Stimulated activated naive CD8-positive, alpha-beta T cell treated with anti-CD3 and anti-CD28 coated beads, Interleukin-15, Interleukin-2, amounts not matched to agents 100 U/mL and 50 U/mL, for 24 hours (primary cell): ENCODE results near the gene PSPN.

Experiments
- ATAC-seq: fragments of 150-1000 bp; cut with Tn5 transposase; one replicate; pipeline ENCODE4 v1.10.0; 2021
- DNase-seq: peaks from one replicate; pipeline ENCODE4 v3.0.0; 2021

PSPN gene, protein sequence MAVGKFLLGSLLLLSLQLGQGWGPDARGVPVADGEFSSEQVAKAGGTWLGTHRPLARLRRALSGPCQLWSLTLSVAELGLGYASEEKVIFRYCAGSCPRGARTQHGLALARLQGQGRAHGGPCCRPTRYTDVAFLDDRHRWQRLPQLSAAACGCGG

DNA sequence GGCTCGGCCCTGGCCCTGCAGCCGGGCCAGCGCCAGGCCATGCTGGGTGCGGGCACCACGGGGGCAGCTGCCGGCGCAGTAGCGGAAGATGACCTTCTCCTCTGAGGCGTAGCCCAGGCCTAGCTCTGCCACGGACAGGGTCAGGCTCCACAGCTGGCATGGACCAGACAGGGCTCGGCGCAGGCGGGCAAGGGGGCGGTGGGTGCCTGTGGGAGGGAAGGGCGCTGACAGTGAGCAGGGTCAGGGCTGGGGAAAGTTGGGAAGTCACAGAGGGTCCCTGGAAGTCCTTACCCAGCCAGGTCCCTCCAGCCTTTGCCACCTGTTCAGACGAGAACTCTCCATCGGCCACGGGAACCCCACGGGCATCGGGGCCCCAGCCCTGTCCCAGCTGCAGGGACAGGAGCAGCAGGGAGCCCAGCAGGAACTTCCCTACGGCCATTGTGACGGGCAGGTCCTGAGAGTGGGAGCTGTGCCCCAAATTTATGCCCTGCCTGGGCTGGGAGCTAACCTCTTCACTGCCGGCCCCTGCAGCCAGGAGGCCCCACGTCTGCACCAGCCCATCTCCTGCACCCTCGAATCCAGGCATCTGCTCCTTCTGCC lies at the start of gene PSPN:
PSPN (minus strand) TSS at position 523 of the 600 bp plus-strand sequence; CDS start at position 439, 84 bp downstream.
- DNase-seq: no peak
- ATAC-seq: no peak

DNA sequence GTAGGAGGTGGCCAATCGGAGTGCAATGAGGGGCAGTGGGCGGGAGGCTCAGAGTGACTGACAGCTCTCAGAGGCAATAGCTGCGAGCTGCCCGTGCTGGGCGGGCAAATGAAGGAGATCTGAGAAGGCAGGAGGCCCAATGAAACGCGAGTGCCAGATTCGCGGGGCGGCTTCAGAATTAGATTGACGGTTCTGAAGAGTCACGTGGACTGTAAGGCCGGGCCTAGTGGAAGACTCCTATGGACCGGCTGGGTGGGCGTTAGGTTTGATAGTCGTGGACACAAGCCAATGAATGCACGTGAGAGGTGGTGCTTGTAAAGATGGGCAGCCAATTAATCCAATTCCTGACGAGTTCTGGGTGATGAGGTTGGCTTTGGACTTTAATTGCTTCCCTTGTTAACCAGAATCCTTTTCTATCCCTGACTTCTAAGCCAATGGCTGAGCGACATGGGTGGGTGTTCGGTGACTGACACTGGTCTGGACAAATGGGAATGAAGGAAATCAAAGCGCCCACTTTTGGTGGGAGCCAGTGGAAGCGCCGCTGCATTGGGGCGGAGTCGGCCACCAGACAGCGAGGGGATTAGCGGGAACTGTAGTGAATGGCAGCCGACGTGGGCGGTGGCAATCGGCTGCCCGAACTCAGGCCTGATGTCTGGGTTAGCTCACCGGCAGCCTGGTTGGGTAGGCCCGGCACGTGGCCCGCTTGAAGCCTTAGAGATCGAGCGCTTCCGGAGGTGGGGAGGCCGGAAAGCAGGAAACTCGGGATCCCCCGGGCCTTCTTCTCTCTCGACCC lies 49.4 kb upstream of the PSPN start:
- peak; percentile 98 for DNase-seq
- ATAC-seq: peak; percentile 92

DNA sequence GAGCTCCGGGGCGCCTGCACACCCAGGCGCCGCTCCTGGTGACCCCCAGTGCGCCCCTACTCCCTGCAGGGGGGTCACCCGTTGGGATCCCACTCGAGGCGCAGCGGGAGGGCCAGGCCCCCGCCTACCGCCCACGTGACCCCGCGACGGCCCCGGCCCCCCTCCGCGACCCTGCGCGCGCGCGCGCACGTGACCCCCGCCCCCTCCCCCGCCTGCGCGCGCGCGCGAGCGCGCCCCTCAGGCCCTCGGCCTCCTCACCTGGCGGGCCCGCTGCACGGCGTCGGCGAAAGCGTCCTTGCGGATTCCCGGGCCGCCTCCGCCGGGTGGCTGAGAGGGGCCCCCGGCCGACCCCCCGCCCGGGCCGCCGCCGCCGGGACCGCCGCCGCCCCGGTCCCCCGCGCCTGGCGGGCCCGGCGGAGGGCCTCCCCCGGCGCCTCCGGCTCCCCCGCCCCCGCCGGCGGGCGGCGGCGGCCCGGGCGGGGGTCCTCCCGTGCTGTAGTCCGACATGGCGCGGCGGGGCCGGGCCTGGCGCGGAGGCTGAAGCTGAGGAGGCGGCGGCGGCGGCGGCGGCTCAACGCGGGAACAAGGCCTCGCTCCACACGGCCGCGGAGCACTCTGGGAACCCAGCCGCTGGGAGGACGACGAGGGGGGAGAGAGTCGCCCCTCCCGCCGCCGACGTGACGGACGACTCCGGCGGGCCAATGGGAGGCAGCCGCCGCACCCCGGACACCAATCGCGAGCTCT lies 48.6 kb upstream of the PSPN start, which contains the start of gene KHSRP:
KHSRP (minus strand) TSS at position 617 of the 744 bp plus-strand sequence; CDS start at position 507, 110 bp downstream.
- no peak for ATAC-seq
- peak; percentile 49 for DNase-seq

DNA sequence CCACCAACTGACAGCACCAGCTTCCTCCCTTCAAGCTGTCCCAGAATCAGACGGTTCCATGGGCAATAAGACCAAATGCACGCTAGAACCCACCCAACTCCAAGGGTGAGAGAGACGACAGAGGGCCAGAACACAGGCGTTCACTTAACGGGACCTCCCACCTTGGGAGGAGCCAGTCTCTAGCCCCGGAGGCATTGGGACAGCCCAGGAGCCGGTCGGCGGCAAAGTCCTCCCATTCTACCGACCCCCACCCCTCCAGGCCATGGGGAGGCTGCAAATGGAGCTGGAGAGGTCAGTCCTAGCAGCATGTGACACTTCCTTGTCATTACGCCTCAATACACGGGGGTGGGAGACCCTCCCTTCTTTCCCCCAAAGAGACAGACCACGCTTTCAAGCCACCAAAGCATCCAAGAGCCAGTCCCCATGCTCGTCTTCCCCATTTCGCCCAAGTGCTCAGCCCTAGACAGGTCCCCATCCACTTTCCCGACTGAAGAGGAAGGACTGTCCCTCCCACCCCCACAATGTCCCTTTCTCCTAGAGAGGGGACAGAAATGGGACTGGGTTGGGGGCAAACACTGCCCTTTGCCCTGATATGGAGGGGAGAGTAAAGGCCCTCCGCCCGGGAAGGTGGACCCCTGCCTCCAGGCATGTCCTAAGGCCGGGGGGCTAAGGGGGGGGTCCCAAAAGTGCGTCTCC lies 47.9 kb upstream of the PSPN start:
- ATAC-seq (no peak), DNase-seq (peak; percentile 55)

DNA sequence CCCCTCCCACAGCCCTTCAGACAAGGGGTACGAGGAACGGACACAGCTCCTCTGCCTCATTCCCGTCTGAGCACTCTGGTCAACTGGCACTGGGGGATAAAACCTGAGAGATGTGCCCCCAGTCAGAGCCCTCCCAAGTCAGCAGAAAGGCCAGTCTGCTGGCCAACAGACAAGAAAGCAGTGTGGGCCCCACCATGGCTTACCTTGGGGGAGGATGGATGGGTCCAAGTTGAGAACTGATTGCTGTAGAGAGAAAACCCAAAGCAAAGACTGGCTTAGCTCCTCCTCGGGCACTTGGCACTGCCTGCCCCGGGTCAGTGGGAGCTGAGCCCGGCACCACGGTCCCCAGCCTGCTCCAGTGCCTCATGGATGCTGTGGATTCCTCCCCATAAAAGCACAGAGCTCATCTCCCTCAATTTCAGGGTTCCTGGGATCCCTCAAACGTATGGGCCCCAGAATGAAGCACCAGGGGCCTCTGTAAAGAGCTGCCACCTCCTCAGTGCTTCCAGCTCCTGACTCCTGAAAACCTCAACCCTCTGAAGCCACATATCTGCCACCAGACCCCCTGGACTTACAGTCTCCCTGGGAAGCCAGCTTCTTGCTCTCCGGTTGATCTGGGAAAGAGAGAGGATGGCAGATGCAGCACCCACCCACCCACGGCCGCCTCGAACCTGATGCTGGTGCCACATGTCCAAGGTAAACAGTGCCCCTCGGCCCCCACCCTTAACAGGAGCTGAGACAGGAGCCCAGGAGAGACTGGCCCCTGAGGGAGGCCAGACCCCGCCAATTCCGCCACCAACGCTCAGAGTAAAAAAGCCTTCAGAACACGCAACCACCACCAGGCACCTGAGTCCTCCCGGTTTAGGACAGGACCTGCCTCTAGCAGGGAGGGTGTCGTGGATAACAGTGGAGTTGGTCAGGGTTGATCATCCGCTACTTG lies 45.6 kb upstream of the PSPN start:
- no peak for DNase-seq
- no peak for ATAC-seq

DNA sequence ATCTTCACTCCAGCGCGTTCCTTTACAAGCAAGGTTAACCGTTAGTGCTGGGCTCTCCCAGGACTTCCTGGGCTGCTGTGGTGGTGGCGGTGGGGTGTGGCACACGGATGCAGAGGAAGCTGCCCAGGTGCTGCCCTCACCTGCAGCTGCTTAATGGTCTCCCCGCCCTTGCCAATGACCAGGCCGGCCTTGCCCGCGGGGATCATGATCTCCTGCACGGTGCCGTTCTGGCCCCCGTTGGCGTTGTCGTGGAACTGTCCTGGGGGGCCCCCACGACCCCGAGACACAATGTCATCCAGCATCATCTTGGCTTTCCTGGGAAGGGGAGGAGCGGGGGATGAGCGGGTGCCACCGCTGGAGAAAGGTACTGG lies 42.8 kb upstream of the PSPN start:
- DNase-seq (no peak), ATAC-seq (no peak)

DNA sequence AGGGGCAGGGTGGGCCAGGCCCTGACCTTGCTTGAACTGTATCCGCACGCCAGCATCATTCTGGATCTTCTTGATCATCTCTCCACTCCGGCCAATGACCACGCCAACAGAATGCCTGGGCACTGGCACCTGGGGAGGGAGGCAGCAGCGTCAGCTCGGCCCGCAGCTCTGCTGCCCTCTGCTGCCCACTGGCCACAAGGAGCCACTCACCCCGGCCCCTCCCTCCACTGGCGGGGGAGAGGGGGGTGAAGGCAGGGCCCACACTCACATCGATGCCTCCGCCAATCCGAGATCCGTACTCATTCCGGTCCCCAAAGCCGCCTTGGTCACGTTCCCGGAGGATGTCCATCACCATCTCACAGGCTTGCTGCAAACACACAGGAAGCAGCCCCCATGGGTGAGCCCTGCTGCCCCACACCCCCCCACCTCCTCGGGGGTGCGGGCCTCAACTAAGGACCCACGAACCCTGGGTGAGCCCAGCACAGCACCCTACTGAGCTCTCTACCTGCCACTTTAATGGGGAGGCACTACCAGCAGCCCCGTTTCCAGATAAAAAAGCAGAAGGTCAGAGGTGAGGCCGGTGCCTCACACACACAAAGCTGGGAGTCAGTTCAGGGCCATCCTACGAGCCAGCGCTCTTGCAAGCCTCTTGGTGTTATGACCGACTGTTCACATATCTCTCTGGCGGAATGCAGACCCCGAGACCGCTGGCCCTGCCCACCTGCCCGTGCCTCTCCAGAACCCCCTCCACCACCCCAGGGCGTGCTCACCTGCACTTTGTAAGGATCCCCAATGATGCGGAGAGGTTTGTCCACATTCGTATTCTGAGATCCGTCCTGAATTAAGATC lies 42.2 kb upstream of the PSPN start:
- ATAC-seq: no peak
- DNase-seq: no peak

DNA sequence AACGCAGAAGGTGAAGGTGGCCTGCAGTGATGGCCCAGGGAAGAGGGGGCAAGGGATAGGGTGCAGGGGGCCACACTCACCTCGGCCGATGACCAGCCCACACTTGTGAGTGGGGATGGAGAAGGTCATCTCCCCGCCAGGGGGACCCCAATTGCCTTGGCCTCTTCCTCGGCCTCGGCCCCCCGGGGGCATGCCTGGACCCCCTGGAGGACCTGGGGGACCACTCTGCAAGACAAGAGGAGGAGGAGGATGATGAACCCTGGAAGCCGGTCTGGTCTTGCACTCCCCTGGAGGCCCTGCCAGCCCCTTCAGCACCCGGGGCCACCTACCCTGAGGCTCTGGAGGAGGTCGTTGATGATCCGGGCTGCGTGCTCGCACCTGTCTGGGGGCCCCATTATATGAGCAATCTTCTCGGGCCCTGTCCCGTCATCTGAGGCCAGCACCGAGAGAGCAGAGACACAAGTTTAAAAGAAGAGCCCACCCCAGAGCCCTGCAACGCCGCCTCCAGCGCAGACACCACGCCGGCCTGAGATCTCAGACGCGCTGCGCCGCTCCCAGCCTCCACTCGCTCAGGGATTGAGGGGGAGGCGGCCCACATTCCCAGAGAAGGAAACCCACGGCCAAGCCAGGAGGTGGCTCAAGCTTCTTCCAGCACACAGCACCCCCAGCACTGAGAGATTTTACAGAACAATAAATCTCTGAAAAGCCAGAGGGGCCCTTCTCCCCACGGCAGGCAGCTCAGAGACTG lies 41.1 kb upstream of the PSPN start:
- ATAC-seq: no peak
- no peak for DNase-seq

DNA sequence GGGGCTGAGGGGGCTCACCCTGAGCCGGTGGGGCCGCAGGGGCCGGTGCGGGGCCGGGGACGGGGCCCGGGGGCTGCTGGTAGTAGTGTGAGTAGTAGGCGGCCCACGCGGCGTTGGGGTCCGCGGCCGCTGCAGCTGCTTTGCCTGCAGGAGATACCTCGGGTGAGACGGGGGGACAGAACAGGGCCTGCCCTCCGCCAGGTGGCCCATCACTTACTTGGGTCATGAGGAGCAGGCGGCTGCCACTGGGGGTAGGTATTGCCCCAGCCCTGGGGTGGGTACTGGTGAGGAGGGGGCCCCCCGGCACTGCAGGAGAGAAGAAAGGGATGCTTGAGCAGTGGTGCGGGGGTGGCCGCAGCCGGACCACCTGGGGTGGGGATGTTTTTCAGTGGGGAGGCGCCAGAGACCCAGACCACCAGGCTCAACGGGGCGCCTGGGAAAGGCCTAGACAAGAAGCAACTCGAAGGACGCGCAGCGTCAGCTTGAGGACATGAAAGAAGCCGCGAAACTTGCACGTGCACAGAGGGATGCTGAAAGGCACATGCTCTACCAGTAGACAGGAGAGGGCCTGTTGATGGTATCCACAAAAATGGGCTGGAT lies 40.0 kb upstream of the PSPN start:
- DNase-seq (no peak), ATAC-seq (no peak)

DNA sequence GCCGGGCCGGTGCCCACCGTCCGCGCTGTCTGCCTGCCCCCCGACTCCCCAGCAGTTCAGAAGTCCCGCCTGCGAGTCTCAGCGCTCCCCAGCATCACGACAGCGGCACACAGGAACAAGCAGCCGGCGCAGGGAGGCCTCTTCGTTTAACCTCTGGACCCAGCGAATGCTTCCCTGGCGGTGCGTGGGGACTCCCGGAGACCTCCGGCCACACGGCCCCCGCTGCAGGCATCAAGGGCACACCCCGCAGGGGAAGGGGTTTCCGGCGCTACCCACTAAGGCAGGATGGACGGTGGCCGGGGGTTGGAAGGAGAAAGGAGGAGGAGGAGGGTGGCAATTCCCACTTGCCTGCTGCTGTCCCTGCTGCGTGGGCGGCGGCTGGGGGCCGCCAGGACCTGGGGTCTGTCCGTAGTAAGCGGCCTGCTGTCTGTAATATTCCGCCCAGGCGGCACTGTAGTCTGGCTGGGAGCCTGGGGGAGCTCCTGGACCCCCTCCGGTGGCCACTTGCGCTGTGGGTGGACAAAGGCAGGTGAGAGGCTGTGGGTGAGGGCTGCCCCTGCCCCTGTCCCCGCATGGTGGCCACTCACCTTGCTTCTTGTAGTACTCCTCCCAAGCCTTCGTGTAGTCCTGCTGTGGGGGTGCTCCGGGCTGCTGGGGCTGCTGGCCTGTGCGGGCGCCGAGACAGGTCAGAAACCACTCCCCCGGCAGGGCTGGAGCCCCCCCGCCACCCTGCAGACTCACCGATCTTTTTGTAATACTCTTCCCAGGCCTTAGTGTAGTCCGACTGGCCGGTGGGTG lies 39.3 kb upstream of the PSPN start:
- DNase-seq (no peak), ATAC-seq (no peak)

DNA sequence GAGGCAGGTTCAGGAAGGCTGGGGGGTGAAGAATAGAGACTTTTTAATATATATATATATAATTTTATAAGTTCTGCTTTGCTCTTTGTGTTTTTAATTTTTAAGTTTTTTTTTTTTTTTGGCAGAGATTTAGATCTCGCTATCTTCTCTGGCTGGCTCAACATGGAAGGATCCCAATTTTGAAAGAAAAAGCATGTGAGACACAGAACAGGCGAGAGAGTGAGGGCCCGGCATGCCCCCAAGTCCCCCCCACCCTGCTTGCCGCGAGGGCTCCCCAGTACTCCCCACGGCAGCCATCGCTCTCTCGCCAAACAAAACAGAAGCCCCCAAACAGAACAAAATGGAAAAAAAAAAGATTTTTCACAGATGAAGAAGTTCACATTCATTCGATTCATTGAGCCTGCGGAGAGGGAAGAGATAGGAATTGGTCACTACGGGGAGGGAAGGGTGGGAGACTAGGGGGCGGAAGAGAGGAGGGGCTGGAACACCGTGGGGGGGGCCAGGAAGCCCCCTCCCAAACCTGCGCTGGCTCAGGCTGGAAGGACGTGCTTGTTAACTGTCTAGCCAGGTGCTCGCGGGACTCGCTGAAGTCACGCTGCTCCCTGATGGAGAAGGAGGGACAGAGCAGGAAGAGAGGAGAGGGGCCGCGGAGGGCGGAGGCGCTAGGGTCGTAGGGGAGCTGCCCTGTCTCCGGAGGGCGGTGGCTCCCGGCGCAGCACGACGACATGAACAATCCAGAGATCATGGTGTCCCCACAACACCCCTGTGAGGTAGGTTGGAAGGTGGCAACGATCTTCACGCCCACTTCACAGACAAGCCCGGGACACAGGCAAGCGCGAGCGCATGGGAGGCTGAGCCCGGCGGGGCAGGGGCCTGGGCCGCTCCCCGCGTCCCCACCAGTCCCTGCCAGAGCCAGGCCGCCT lies 38.2 kb upstream of the PSPN start:
- ATAC-seq: no peak
- no peak for DNase-seq

DNA sequence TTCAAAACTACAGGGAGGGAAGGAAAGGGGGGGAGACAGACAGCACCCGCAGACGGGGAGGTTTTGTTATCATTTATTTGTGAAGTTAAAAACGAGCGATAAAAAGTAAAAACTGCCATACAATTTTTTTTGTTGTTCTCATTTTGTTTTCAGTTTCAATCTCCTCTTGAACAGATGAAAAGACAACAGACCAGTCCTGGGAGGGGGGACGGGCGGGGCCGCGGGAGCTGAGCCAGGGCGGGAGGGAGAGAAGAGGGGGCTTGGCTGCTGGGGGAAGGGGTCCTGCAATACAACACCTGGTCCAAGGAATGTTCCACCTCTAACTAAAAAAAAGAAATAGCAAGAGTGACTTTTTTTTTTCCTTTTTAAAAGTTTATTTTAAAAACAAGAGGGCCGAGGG lies 37.6 kb upstream of the PSPN start:
- ATAC-seq: no peak
- DNase-seq: no peak

DNA sequence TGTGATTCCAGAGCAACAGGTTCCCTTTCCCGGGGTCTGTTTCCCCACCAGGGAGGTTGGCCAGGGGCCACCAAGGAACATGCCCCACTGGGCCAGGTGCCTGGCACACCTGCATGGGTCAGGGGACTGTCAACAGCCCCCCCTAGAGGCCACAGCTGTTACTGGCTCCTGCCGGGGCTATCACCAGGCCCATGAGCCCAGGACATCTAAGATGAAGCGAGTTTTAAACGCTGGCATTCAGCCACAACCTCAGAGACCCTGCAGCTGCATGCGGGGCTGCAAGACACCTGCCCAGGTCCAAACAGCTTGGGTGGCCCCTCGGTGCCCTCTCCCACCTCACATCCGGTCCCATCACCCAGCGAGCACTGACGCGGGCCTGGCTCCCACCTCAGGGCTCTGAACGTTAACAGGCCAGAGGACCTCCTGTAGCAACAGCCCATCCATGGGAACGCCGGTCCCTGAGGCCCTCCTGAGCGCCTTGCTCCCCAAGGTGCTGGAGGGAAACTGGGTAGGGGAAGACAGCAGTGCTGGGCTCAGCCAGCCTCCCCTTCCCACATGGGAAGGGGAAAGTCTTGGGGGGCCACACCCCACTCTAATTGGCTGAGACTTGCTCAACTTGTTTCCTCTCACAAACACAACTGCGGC lies 36.8 kb upstream of the PSPN start:
- ATAC-seq (peak; percentile 65), DNase-seq (peak; percentile 66)

DNA sequence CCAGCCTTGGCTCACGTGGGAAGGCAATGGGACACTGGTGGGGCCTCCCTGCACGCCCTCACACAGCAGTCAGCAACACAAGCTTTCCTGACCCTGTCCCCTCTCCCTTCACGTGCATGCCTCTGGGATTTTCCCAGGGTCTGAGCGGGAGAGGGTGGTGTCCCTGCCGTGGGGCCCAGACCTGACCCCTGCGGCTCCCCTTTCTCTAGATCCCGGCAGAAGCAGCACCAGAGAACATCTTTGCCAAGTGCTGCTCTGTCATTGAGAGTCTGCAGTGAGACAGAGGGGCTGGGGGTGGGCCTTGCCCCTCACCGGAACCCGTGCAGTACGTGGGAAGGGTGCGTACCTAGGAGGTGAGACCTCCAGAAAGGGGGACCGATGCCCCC lies 36.3 kb upstream of the PSPN start:
- no peak for DNase-seq
- ATAC-seq: peak; percentile 8

DNA sequence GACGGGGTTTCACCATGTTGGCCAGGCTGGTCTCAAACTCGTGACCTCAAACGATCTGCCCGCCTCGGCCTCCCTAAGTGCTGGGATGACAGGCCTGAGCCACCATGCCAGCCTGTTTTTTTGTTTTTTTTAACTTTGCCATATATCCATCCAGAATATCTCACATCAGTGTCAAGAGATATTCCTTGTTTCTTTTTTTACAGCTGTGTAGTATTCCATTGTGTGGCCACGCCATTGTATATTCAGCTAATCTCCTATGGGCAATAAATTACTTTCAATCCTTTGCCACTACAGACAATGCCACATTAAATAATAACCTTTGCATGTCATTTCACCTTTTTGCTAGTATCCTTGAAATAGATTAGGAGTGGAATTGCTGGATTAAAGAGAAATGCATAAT lies 33.6 kb upstream of the PSPN start:
- DNase-seq (no peak), ATAC-seq (no peak)

DNA sequence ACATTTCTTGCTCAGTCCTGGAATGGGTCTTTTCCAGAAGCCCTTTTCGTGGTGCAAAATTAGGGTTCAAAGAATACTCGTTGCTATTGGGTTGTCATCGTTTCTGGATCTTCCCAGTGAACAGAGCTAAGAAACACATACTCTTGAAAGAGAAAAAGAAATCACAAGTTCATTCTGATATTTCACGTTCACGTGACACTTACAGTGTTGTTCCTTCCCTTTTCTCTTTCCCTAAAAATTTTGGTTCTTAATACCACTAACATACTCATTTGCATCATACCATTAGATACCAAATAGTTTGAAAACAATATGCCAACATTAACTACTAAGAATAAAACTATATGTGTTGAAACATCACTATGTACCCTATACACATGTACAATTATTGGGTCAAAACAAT lies 30.7 kb upstream of the PSPN start:
- no peak for DNase-seq
- no peak for ATAC-seq
